Stimulated activated naive B cell treated with anti-CD40 and anti-IgM and Interleukin-4, amounts not matched to agents 10 μg/mL and 1 μg/mL and 100 μg/mL, for 72 hours (primary cell): ENCODE results near the gene GKAP1.
"Not testable (repeated sequence)": the region's sequence is repeated elsewhere in the genome, so short reads cannot be mapped to it uniquely, and the experiment has no call there.

Experiments
- ATAC-seq, 2 donors: fragments of 150-1000 bp; cut with Tn5 transposase; replicated peaks; 2 replicates each; pipeline ENCODE4 v1.10.0; 2021; ENCODE audit warnings: moderate library complexity in 1 of 2
- DNase-seq: peaks from one replicate; pipeline ENCODE4 v3.0.0; 2021
- H3K27ac Mint-ChIP-seq: one replicate; pipeline ENCODE4 v1.8.0; 2022; ENCODE audit warnings: mild to moderate bottlenecking, mixed read lengths
- H3K27me3 Mint-ChIP-seq, 2 donors: one replicate each; pipeline ENCODE4 v1.8.0; 2022; ENCODE audit warnings: mixed read lengths in 2 of 2
- H3K36me3 Mint-ChIP-seq, 2 donors: one replicate each; pipeline ENCODE4 v1.8.0; 2022; ENCODE audit warnings: mixed read lengths in 2 of 2, mild to moderate bottlenecking in 1 of 2
- H3K4me1 Mint-ChIP-seq, 2 donors: one replicate each; pipeline ENCODE4 v1.8.0; 2022; ENCODE audit warnings: mixed read lengths in 2 of 2, mild to moderate bottlenecking in 1 of 2
- H3K4me3 Mint-ChIP-seq, 2 donors: one replicate each; pipeline ENCODE4 v1.8.0; 2022; ENCODE audit warnings: mild to moderate bottlenecking in 2 of 2, mixed read lengths in 2 of 2, moderate library complexity in 1 of 2
- H3K9me3 Mint-ChIP-seq, 2 donors: one replicate each; pipeline ENCODE4 v1.8.0; 2022; ENCODE audit warnings: mixed read lengths in 2 of 2, mild to moderate bottlenecking in 1 of 2

The GKAP1 gene

DNA sequence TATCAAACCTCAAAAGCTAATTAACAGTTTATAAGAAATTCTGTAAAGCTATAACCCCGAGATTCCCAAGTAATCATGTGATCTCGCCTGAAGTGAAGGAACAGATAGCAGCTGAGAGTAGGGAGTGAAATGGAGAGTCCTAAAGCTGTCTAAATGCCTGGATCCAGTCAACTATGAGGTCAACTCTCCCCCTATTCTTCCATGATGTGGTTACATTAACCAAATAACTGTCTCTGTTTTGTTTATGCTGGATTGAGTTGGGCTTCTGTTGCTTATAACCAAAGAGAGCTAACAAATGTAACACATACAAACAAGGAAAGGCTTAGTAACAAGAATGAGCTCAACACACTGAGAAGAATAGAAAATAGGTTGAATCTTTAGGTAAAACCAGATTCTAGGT lies 41.6 kb downstream of the GKAP1 start:
- no peak overlapping the region for H3K27ac Mint-ChIP-seq

DNA sequence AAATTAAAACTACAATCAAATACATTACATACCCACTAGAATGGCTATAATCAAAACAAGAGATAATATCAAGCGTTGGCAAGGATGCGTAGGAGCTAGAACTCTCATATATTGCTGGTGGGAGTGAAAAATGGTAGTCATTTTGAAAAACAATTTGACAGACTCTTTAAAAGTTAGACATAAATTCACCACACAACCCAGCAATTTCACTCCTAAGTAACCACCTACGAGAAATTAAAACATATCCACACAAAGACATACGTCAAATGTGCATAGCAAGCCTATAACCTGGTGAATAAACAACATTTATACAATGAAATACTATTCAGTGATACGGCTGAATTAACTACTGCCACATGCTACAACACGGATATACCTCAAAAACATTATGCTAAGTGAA lies 44.7 kb downstream of the GKAP1 start:
- DNase-seq (no peak), ATAC-seq (no peak)
- no peak overlapping the region for H3K27ac Mint-ChIP-seq
- peaks cover 0 to 7% of the 10 kb centered on the region in 2 donors for H3K36me3 Mint-ChIP-seq
- H3K4me3 Mint-ChIP-seq, result no peak overlapping the region
- H3K27me3 Mint-ChIP-seq, result no peaks in the 10 kb centered on the region
- H3K9me3 Mint-ChIP-seq, result no peaks in the 10 kb centered on the region
- H3K4me1 Mint-ChIP-seq, result no peaks in the 10 kb centered on the region

More for the DNA sequence above, 41.6 kb downstream of the GKAP1 start:
- Mint-ChIP-seq H3K9me3 (peaks cover 0 to 4% of the 10 kb centered on the region in 2 donors), H3K27me3 (no peaks in the 10 kb centered on the region), H3K4me3 (no peak overlapping the region), H3K36me3 (peaks cover 2 to 6% of the 10 kb centered on the region in 2 donors), H3K4me1 (no peaks in the 10 kb centered on the region)
- DNase-seq (no peak), ATAC-seq (no peak)

DNA sequence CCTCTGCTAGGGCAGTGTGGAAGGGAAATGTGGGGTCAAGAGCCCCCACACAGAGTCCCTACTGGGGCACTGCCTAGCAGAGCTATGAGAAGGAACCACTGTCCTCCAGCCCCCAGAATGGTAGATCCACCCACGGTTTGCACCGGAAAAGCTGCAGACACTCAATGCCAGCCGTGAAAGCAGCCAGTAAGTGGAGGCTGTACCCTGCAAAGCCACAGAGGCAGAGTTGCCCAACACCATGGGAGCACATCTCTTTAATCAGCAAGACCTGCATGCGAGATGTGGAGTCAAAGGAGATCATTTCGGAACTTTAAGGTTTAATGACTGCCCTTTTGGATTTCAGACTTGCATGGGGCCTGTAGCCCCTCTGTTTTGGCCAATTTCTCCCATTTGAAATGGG lies 52.2 kb downstream of the GKAP1 start:
- Mint-ChIP-seq H3K4me1 (no peaks in the 10 kb centered on the region), H3K27me3 (no peaks in the 10 kb centered on the region), H3K36me3 (peaks cover 18 to 42% of the 10 kb centered on the region in 2 donors), H3K27ac (no peak overlapping the region), H3K4me3 (no peak overlapping the region), H3K9me3 (peaks cover 13 to 15% of the 10 kb centered on the region in 2 donors)
- DNase-seq (no peak), ATAC-seq (no peak)

DNA sequence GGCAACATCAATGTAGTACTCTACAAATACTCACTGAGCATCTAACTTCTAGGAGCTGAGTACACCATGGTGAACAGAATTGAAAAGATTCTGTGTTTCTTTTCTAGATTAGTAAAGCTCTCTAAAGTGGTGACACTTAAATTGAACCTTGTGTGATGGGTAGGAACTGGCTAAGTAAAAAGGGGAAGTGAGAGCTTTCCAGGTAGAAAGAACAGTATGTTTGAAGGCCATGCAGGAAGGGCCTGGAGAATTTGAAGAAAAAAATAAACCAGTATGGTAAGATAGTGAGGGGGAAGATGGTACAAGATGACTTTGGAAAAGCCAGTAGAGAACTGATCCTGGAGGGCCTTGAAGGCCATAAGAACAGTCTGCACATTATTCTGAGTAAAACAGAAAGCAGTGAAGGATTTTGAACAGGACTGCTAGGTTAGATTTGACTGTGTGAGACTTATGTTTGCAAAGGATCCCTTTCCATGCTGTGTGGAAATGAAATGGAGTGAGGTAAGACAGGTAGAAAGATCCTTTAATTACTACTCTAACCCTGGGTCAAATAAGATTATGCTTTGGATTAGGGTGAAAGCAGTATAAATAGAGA lies 63.1 kb downstream of the GKAP1 start:
- no peak overlapping the region for H3K4me3 Mint-ChIP-seq
- ATAC-seq, result peak; percentile 34 to 65
- no peaks in the 10 kb centered on the region for H3K27me3 Mint-ChIP-seq
- DNase-seq, result no peak
- H3K9me3 Mint-ChIP-seq, result no peaks in the 10 kb centered on the region
- peaks cover 7 to 10% of the 10 kb centered on the region in 2 donors for H3K36me3 Mint-ChIP-seq
- no peak overlapping the region for H3K27ac Mint-ChIP-seq
- H3K4me1 Mint-ChIP-seq, result peaks cover 4 to 6% of the 10 kb centered on the region in 2 donors

DNA sequence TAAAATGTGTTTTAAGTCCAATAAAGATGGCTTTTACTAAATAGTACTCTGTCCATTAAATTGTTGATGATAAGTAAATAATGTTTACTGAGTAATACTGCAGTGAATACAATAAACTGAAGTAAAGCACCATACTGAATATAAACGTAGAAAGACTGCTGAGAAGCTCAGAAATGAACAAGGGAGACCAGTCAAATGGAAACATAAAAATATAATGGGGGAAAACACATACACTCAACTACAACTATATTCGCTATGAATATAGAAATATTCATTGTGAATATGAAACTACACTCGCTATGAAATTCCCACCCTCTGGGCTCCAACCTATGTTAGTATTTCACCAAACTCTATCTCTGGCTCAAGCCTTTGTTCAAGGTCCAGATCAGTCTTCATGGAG lies 67.9 kb downstream of the GKAP1 start:
- Mint-ChIP-seq H3K27me3 (no peaks in the 10 kb centered on the region), H3K27ac (no peak overlapping the region), H3K36me3 (peaks cover 7 to 10% of the 10 kb centered on the region in 2 donors), H3K9me3 (no peaks in the 10 kb centered on the region), H3K4me3 (no peak overlapping the region), H3K4me1 (peaks cover 4 to 6% of the 10 kb centered on the region in 2 donors)
- DNase-seq (no peak), ATAC-seq (no peak)

DNA sequence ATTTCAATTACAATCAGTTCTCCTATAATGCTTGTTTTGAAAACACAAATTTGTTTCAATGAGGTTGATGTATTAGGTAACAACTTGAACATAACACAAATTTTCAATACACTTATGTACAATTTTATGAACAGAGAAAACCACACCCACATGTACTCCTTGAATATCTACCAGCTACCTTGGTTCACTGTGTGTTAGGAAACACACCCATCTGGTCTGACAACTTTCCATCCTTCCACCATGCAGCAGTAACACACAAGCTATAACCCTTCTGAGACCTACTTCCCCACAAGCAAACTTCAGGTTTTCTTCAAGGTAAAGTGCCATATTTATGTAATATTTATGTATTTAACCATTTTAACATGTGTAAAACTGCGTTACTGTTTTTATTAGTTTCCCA lies 73.4 kb downstream of the GKAP1 start:
- H3K27ac Mint-ChIP-seq, result no peak overlapping the region
- H3K4me3 Mint-ChIP-seq, result no peak overlapping the region
- no peaks in the 10 kb centered on the region for H3K9me3 Mint-ChIP-seq
- peaks cover 0 to under 1% of the 10 kb centered on the region in 2 donors for H3K36me3 Mint-ChIP-seq
- ATAC-seq (no peak), DNase-seq (no peak)
- no peaks in the 10 kb centered on the region for H3K27me3 Mint-ChIP-seq
- H3K4me1 Mint-ChIP-seq, result no peaks in the 10 kb centered on the region

DNA sequence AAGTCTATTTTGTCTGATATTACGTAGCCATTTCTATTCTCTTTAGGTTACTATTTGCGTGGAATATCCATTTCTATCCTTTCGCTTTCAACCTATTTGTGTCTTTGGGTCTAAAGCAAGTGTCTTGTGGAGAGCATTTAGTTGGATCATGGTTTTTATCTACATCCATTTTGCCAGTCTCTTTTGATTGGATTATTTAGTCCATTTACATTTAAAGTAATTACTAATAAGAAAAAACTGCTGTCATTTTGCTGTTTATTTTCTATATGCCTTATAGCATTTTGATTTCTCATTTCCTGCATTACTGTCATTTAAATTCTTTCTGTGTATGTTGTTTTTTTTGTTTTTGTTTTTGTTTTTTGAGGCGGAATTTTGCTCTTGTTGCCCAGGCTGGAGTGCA lies 83.8 kb downstream of the GKAP1 start:
- no peaks in the 10 kb centered on the region for H3K4me1 Mint-ChIP-seq
- ATAC-seq (no peak), DNase-seq (no peak)
- H3K27ac Mint-ChIP-seq, result no peak overlapping the region
- H3K4me3 Mint-ChIP-seq, result no peak overlapping the region
- no peaks in the 10 kb centered on the region for H3K27me3 Mint-ChIP-seq
- H3K36me3 Mint-ChIP-seq, result peaks cover 4 to 6% of the 10 kb centered on the region in 2 donors
- peaks cover 3 to 10% of the 10 kb centered on the region in 2 donors for H3K9me3 Mint-ChIP-seq

DNA sequence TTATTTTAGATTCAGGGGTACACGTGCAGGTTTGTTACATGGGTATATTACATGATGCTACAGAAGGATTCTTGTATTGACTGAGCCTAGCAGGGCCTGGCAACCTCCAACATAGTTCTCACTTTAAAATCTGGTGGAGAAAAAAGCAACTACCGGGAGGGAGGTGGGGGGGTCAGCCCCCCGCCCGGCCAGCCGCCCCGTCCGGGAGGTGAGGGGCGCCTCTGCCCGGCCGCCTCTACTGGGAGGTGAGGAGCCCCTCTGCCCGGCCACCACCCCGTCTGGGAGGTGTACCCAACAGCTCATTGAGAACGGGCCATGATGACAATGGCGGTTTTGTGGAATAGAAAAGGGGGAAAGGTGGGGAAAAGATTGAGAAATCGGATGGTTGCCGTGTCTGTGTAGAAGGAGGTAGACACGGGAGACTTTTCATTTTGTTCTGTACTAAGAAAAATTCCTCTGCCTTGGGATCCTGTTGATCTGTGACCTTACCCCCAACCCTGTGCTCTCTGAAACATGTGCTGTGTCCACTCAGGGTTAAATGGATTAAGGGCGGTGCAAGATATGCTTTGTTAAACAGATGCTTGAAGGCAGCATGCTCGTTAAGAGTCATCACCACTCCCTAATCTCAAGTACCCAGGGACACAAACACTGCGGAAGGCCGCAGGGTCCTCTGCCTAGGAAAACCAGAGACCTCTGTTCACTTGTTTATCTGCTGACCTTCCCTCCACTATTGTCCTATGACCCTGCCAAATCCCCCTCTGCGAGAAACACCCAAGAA lies 88.8 kb downstream of the GKAP1 start:
- not testable (repeated sequence) for H3K4me1 Mint-ChIP-seq, H3K27ac Mint-ChIP-seq, H3K4me3 Mint-ChIP-seq, H3K36me3 Mint-ChIP-seq, ATAC-seq, H3K9me3 Mint-ChIP-seq, DNase-seq, H3K27me3 Mint-ChIP-seq

DNA sequence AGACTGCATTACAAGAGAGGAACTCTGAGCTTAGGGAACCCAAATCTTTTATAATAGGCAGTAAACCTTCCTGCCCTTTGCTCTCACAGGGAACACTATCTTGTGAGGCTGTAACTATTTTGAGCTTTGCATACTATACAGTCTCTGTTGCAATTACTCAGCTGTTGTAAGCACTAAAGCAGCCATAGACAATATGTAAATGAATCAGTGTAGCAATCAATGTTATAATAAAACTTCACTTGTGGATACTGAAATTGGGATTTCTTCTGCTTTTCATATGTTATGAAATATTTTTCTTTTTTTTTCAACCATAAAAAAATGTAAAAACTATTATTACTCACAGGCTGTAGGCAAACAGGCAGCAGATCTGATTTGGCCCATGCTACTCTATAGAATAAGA lies 93.1 kb downstream of the GKAP1 start:
- no peaks in the 10 kb centered on the region for H3K36me3 Mint-ChIP-seq
- no peak overlapping the region for H3K27ac Mint-ChIP-seq

DNA sequence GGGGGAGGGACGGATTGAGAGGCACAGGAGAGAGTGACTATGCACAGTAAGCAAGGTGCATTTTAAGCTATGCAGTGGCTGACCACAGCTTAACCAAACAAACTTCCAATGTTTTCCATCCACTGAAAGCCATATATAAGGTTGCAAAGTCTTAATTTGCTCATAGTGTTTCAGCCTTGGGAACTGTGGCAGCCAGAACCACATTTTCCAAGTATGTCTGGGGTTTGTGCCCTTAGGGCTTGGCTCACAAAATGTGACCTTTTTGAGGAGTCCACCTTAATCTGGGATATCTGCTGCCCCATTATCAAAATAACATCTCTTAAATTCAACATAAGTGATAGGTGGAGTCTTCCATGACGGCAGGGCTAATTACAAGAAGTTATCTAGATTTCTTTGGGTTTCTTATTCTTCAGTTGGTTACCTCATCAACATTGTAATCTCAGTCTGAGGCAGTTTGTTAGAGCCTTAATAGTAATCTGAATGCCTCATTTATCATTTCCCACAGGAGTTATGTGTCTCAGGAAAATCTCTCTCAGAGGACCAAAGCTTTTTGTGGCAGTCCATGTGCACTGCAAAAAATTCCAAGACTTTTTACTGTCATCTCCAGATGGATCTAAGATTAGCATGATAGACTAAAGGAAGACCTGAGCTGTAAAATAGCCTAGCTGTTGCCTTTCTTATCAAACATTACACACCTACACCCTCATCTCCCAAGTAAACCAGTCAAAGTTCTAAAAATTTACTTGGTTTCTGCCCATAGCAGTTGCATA lies 94.7 kb downstream of the GKAP1 start:
- Mint-ChIP-seq H3K27me3 (no peaks in the 10 kb centered on the region), H3K4me1 (no peaks in the 10 kb centered on the region), H3K36me3 (no peaks in the 10 kb centered on the region), H3K9me3 (peaks cover 3 to 5% of the 10 kb centered on the region in 2 donors), H3K27ac (no peak overlapping the region), H3K4me3 (no peak overlapping the region)
- no peak for DNase-seq
- ATAC-seq, result no peak

More for the DNA sequence above, 93.1 kb downstream of the GKAP1 start:
- no peak for ATAC-seq
- Mint-ChIP-seq H3K27me3 (no peaks in the 10 kb centered on the region), H3K4me3 (no peak overlapping the region), H3K4me1 (no peaks in the 10 kb centered on the region), H3K9me3 (peaks cover 3 to 5% of the 10 kb centered on the region in 2 donors)
- no peak for DNase-seq

DNA sequence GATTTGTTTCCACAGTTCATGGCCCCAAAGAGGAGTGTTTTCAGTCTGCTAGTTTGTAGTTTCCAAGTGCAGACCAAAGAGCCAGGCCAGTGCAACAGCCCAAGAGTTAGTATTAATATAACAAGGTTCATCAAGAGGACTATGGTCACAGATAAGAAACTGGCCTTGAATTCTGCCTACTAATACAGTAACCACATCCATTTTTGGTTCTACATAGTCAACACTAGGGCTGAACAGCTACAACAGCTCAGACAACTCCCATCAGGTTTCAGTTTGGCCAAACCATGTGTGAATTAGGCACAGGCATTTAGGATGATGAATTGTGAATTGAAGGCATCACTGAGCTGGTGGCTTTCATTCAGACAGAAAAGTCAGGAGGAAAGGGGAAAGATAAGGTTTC lies 96.1 kb downstream of the GKAP1 start:
- Mint-ChIP-seq H3K27ac (no peak overlapping the region), H3K27me3 (no peaks in the 10 kb centered on the region), H3K4me1 (no peaks in the 10 kb centered on the region), H3K9me3 (peaks cover 3 to 5% of the 10 kb centered on the region in 2 donors), H3K36me3 (no peaks in the 10 kb centered on the region), H3K4me3 (no peak overlapping the region)
- DNase-seq (no peak), ATAC-seq (no peak)

DNA sequence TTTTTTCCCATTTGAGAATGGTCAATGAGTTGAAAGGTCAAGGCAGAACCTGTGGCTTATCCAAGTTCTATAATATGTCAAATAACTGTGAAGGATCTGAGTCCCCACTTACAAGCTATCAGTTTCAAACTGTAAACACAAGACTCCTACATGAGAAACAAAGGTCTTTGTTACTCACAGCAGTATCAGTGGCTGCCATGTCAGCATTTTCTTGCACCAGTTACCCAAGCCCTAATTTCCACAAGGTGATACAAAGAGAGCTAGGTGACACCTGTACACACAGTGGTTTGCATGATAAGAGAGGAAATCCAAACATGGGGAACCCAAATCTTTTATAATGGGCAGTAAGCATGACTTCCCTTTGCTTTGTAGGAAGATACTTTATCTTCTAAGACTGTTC lies 101.8 kb downstream of the GKAP1 start:
- H3K4me3 Mint-ChIP-seq, result no peak overlapping the region
- DNase-seq (no peak), ATAC-seq (no peak)
- H3K9me3 Mint-ChIP-seq, result no peaks in the 10 kb centered on the region
- H3K4me1 Mint-ChIP-seq, result no peaks in the 10 kb centered on the region
- H3K27ac Mint-ChIP-seq, result no peak overlapping the region
- no peaks in the 10 kb centered on the region for H3K27me3 Mint-ChIP-seq
- no peaks in the 10 kb centered on the region for H3K36me3 Mint-ChIP-seq

DNA sequence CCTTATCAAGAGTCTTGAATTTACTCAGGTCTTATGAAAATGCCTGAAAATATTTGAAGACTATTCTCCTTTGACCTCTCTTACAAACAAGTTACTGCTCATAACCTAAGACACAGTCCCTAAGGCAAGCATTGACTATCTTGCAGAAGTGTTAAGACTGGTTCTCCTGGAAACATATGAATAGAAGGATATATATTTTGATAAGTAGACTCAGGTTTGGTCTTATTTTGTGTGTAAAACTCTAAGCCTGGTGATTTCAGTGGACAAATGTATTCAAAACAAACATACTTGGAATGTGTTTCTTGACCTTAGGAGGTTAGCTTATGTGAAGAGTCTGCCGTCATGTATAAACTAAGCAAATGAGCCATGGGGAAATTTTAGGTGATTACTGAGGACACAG lies 102.3 kb downstream of the GKAP1 start:
- H3K4me1 Mint-ChIP-seq, result no peaks in the 10 kb centered on the region
- no peak overlapping the region for H3K27ac Mint-ChIP-seq
- H3K9me3 Mint-ChIP-seq, result no peaks in the 10 kb centered on the region
- DNase-seq, result no peak
- H3K27me3 Mint-ChIP-seq, result no peaks in the 10 kb centered on the region
- ATAC-seq, result no peak
- no peaks in the 10 kb centered on the region for H3K36me3 Mint-ChIP-seq
- H3K4me3 Mint-ChIP-seq, result no peak overlapping the region

DNA sequence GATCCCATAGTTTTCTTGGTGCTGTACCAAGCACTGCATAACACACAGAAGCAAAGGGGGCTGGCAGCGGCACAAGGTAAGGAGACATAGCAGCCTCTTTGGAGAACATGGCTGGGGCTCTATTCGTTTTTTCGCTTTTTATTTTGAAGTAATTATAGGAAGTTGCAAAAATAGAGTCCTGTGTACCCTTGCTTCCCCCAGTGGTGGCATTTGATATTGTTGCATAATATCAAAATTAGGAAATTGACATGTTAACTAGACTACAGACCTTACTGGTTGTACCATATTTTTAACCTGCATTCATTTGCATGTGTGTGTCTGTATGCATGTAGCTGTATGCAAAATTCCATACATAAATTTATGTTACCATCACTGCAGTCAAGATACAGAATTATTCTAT lies 103.2 kb downstream of the GKAP1 start:
- H3K9me3 Mint-ChIP-seq, result no peaks in the 10 kb centered on the region
- H3K27ac Mint-ChIP-seq, result no peak overlapping the region
- DNase-seq (no peak), ATAC-seq (no peak)
- peaks cover 2 to 3% of the 10 kb centered on the region in 2 donors for H3K4me1 Mint-ChIP-seq
- no peaks in the 10 kb centered on the region for H3K27me3 Mint-ChIP-seq
- H3K4me3 Mint-ChIP-seq, result no peak overlapping the region
- no peaks in the 10 kb centered on the region for H3K36me3 Mint-ChIP-seq
